Parathyroid adenoma (tissue), 2 donors: ENCODE results near the gene ZBTB18.

Experiments used
- H2AFZ ChIP-seq: fragments of 300-600 bp; sonication (generic); one replicate; pipeline ENCODE4 v1.7.0; 2017; ENCODE audit warnings: antibody characterized with exemption, mild to moderate bottlenecking
- H3K27ac ChIP-seq: fragments of 300-600 bp; sonication (generic); one replicate; pipeline ENCODE4 v1.7.0; 2017
- H3K27me3 ChIP-seq: fragments of 300-600 bp; sonication (generic); one replicate; pipeline ENCODE4 v1.7.0; 2017; ENCODE audit warnings: low read length; ENCODE audit not compliant: control insufficient read depth, insufficient read depth
- H3K36me3 ChIP-seq: fragments of 300-600 bp; sonication (generic); one replicate; pipeline ENCODE4 v1.7.0; 2017; ENCODE audit warnings: low read length; ENCODE audit not compliant: control insufficient read depth, insufficient read depth
- H3K4me1 ChIP-seq: fragments of 300-600 bp; sonication (generic); one replicate; pipeline ENCODE4 v1.7.0; 2017; ENCODE audit warnings: control low read depth
- H3K4me2 ChIP-seq: fragments of 300-600 bp; sonication (generic); one replicate; pipeline ENCODE4 v1.7.0; 2017; ENCODE audit warnings: low read length
- H3K4me3 ChIP-seq: fragments of 300-600 bp; sonication (generic); one replicate; pipeline ENCODE4 v1.7.0; 2017; ENCODE audit warnings: low read depth, low read length
- H3K79me2 ChIP-seq: fragments of 300-600 bp; sonication (generic); one replicate; pipeline ENCODE4 v1.7.0; 2017; ENCODE audit warnings: control low read depth
- H3K9ac ChIP-seq: fragments of 300-600 bp; sonication (generic); one replicate; pipeline ENCODE4 v1.7.0; 2017; ENCODE audit warnings: mild to moderate bottlenecking
- H3K9me3 ChIP-seq: fragments of 300-600 bp; sonication (generic); one replicate; pipeline ENCODE4 v1.7.0; 2017; ENCODE audit warnings: low read length; ENCODE audit not compliant: control insufficient read depth
- CTCF ChIP-seq: fragments of 300-600 bp; sonication (generic); IDR thresholded peaks from one replicate; pipeline ENCODE4 v1.7.0; 2017; ENCODE audit warnings: antibody characterized with exemption, mild to moderate bottlenecking
- donor health status: primary hyperparathyroidism.

The ZBTB18 gene

GRCh38 chr1:244100276-244100675 is 49.2 kb downstream of the ZBTB18 start:
- Histone ChIP-seq H3K27me3 (no peaks in the 10 kb centered on the region), H3K4me3 (no peak overlapping the region), H3K36me3 (no peaks in the 10 kb centered on the region), H3K9ac (no peak overlapping the region), H3K79me2 (no peaks in the 10 kb centered on the region), H3K4me2 (no peak overlapping the region), H2AFZ (no peak overlapping the region), H3K27ac (no peak overlapping the region), H3K4me1 (no peaks in the 10 kb centered on the region), H3K9me3 (no peaks in the 10 kb centered on the region)
- TF ChIP-seq CTCF: no peak

GRCh38 chr1:244100704-244101453 is 49.8 kb downstream of the ZBTB18 start:
- TF ChIP-seq CTCF: no peak
- no peak overlapping the region for H3K27ac ChIP-seq

GRCh38 chr1:244102046-244102445 is 51.0 kb downstream of the ZBTB18 start:
- H3K36me3 ChIP-seq: no peaks in the 10 kb centered on the region
- no peaks in the 10 kb centered on the region for H3K4me1 ChIP-seq
- H2AFZ ChIP-seq: no peak overlapping the region
- H3K79me2 ChIP-seq: no peaks in the 10 kb centered on the region
- no peak overlapping the region for H3K9ac ChIP-seq
- TF ChIP-seq CTCF: no peak
- H3K4me3 ChIP-seq: no peak overlapping the region
- H3K4me2 ChIP-seq: no peak overlapping the region
- no peaks in the 10 kb centered on the region for H3K27me3 ChIP-seq
- no peak overlapping the region for H3K27ac ChIP-seq
- no peaks in the 10 kb centered on the region for H3K9me3 ChIP-seq

More at GRCh38 chr1:244100704-244101453, 49.8 kb downstream of the ZBTB18 start:
- no peaks in the 10 kb centered on the region for H3K4me1 ChIP-seq
- no peak overlapping the region for H3K9ac ChIP-seq
- H3K9me3 ChIP-seq: no peaks in the 10 kb centered on the region
- H3K4me3 ChIP-seq: no peak overlapping the region
- no peaks in the 10 kb centered on the region for H3K27me3 ChIP-seq
- H3K4me2 ChIP-seq: no peak overlapping the region
- no peak overlapping the region for H2AFZ ChIP-seq
- no peaks in the 10 kb centered on the region for H3K36me3 ChIP-seq
- H3K79me2 ChIP-seq: no peaks in the 10 kb centered on the region

GRCh38 chr1:244102468-244102867 is 51.4 kb downstream of the ZBTB18 start:
- TF ChIP-seq CTCF: no peak
- Histone ChIP-seq H3K9me3 (no peaks in the 10 kb centered on the region), H3K79me2 (no peaks in the 10 kb centered on the region), H3K4me1 (no peaks in the 10 kb centered on the region), H3K9ac (no peak overlapping the region), H3K36me3 (no peaks in the 10 kb centered on the region), H3K27ac (no peak overlapping the region), H3K27me3 (no peaks in the 10 kb centered on the region), H3K4me3 (no peak overlapping the region), H3K4me2 (no peak overlapping the region), H2AFZ (no peak overlapping the region)
